IPS DF 4.7 (cell line): ENCODE measurements around the gene AGPAT3.
"Not testable (repeated sequence)": the region's sequence is repeated elsewhere in the genome, so short reads cannot be mapped to it uniquely, and the experiment has no call there.

Experiments
- DNase-seq: peaks from one replicate; pipeline ENCODE4 v3.0.0-alpha.2; 2013; ENCODE audit warnings: low spot score; ENCODE audit errors: extremely low read depth

The AGPAT3 gene

DNA sequence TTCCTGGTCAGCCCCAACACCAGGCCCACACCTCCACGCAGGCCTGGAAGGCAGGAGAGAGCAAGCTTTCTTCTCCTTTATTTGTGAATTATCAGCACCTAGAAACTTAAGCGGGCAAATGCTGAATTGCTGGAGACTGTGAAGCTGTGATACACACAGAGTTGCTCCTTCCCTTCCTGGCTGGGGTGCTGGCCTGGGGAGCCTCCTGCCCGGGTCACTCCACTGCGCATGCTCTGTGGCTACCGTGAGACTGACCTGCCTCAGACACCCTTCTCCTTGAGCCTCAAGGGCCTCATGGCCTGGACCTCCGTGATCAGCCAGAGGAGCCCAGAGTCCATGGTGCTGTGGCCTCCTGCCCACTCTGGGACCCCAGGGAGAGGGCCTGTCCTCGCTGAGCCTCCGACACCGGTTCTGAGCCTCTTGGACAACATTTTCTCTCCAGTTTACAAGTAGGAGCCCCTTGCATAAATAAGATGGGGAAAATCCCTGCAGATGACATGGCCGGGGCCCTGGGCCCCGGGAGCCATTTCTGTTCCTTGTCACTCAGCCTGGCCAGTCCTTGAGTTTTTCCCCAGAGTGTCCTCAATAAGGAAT, 18.0 kb downstream of the AGPAT3 start:
- DNase-seq = no peak

DNA sequence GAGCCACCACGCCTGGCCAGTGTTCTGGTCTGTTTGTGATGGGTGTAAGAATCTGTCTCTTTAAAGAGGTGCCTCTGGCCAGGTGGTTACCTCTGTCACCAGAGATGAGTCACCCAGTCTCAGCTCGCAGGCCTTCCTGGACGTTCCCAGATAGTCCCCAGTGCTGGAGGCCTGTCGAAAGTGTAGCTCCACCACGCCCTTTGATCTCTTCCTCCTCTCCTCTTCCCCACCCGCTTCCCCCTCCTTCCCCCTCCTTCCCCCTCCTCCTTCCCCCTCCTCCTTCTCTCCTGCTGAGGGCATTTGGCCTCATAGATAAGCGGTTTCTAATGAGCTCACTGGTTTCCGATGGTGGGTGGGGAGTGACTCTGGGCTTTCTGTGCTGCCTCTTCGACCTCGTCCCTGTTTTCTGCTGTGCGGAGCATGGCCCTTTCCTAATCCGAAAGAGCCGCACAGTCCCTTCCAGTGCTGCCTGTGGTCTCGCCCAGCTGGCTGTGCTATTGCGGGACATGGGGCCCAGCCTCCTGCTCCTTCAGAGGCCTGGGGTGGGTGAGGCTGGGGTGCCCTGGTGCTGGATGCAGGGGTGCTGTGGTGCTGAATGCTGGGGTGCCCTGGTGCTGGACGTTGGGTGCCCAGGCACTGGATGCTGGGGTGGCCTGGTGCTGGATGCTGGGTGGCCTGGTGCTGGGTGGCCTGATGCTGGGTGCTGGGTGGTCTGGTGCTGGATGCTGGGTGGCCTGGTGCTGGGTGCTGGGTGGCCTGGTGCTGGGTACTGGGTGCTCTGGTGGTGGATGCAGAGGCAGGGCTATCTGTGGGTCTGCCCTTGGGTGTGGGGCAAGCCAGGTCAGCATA, 19.2 kb downstream of the AGPAT3 start:
- DNase-seq = no peak

DNA sequence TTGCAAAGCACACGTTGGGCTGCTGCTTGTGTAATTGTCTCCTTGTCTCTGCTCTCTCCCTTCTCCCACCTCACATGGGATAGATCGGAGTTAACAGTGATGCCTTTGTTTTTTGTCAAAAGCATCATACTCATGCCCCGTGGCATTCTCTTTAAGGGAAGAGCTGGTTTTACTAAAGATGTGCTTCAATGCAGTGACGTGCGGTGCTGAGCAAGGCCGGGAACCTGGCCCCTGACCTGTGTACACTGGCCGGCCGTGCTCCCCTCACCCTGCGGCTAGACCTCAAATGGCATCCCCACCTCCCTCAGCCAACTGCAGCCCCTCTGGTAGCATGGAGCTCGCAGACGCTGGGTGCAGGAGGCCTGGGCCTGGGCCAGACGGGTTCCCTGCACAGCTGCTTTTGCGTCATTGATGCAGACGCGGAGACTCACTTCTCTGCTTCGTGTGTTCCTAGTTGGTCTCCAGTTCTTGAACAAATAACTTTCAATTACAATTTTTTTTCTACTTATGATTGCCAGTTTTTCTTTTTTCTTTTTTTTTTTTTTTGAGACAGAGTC, 19.9 kb downstream of the AGPAT3 start:
- no peak for DNase-seq

DNA sequence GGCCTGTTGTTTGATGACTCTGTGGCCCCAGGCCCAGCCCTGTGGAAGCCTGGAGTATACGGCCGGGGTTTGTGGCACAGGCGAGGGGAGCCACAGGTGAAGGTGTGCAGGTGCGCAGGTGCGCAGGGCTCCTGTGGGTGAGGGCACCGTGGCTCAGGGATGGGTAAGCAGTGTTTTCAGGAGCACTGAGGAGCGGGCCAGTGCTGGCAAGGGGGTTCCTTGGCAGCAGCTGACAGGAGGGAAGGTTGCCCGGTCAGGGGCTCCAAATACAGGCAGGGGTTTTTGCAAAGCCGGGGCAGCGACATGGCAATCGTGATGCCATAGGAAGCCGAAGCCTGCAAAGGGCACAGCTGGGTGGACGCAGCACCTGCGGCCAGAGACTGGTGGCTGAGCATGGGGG, 20.7 kb downstream of the AGPAT3 start:
- DNase-seq = no peak

- no peak for DNase-seq
These were observed 21.5 kb downstream of the AGPAT3 start for GRCh38 chr21:43886565-43886964.

- DNase-seq = no peak
These were observed 24.0 kb downstream of the AGPAT3 start for GRCh38 chr21:43889069-43889468.

DNA sequence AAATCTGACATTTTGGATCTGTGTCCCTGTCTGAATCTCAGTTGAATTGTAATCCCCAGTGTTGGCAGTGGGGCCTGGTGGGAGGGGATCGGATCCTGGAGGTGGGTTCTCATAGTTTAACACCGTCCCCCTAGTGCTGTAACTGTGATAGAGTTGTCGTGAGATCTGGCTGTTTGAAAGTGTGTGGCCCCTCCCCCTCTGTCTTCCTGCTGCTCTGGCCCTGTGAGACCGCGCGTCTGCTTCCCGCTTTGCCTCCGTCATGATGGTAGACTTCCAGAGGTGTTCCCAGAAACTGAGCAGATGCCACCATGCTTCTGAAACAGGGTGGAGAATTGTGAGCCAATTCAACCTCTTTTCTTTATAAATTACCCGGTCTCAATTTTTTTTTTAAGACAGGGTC, 25.0 kb downstream of the AGPAT3 start:
- DNase-seq = peak; percentile 25

DNA sequence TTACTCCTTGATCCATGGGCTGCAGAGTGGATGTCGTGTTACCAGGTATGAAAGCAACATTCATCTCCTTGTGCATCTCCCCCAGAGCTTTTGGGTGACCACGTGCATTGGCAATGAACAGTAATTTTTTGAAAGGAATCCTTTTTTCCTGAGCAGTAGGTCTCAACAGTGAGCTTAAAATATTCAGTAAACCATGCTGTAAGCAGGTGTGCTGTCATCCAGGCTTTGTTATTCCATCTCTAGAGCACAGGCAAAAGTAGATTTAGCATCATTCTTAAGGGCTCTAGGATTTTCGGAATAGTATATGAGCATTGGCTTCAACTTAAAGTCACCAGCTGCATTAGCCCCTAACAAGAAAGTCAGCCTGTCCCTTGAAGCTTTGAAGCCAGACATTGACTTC, 27.3 kb downstream of the AGPAT3 start:
- no peak for DNase-seq

- no peak for DNase-seq
These were observed 28.0 kb downstream of the AGPAT3 start for GRCh38 chr21:43892984-43893535.

GRCh38 chr21:43893536-43894205, 28.6 kb downstream of the AGPAT3 start:
- no peak for DNase-seq

DNA sequence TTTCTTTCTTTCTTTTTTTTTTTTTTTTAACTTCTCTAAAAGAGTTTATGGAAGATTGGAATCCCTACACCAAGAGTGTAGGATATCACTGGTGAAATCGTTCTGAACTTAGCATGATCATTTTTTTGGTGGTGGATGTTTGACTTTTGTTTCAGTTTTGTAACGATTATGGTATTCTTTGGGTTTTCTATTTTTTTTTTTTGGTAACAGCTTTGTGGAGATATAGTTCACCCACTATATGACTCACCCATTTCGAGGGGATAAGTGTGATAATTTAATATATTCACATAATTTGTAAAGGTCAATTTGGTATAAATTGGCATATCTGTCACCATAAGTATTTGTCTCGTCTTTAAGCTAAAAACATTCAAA, 29.2 kb downstream of the AGPAT3 start:
- no peak for DNase-seq

DNA sequence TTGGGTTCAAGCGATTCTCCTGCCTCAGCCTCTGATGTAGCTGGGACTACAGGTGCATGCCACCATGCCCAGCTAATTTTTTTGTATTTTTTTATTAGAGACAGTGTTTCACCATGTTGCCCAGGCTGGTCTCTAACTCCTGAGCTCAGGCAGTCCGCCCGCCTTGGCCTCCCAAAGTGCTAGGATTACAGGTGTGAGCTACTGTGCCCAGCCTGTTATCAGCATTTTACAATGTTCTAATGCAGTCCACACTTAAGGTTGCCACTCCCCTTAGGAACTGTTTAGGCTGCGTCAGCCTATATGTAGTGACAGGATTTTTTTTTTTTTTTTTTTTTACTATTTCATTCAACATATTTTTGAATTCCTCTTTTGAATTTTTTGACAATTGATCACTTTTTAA, 30.2 kb downstream of the AGPAT3 start:
- DNase-seq = no peak

- DNase-seq = not testable (repeated sequence)
These were observed 31.8 kb downstream of the AGPAT3 start for GRCh38 chr21:43896696-43897299.

GRCh38 chr21:43899307-43900077, 34.5 kb downstream of the AGPAT3 start:
- DNase-seq = no peak

DNA sequence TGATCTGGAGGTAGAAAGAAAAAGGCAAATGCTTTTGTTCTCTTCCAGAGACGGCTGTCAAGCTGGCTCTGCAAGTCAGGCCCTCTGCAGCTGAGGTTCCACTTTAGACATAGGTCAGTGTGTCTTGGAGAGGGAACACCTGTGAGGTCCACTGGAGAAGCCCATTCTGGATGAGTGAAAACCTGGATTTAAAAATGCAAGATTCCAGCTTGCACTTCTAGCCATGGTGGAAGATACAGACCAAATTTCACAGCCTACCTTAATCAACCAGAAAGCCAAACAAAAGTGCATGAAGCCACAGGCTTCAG, 35.0 kb downstream of the AGPAT3 start:
- no peak for DNase-seq

DNA sequence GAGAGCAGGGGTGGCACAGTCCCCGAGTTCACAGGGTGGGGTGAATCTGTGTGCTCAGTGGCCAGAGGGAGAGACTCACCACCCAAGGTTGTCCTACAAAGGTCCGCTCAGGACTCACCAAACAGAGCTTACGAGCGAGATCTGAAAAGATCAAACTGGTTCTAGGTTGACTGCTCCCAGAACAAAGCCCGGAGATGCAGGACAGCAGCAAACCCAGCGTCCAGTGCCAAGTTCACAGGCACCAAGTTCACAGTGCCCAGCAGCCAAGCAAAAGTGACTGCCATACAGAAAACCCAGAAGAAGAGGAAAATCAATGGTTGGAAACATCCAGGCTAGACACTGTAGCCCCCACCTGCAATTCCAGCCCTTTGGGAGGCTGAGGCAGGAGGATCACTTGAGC, 35.7 kb downstream of the AGPAT3 start:
- DNase-seq = no peak

DNA sequence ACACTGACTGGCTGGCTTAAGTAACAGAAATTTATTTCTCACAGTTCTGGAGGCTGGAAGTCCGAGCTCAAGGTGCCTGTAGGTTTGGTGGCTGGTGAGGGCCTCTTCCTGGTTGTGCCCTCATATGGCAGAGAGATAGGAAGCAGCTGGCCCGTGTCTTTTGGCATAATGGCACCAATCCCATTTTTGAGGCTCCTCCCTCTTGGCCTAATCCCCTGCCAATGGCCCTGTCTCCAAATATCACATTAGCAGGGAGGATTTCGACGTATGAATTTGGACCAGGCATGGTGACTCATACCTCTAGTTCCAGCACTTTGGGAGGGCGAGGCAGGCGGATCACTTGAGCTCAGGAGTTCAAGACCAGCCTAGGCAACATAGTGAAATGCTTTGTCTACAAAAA, 37.4 kb downstream of the AGPAT3 start:
- no peak for DNase-seq

DNA sequence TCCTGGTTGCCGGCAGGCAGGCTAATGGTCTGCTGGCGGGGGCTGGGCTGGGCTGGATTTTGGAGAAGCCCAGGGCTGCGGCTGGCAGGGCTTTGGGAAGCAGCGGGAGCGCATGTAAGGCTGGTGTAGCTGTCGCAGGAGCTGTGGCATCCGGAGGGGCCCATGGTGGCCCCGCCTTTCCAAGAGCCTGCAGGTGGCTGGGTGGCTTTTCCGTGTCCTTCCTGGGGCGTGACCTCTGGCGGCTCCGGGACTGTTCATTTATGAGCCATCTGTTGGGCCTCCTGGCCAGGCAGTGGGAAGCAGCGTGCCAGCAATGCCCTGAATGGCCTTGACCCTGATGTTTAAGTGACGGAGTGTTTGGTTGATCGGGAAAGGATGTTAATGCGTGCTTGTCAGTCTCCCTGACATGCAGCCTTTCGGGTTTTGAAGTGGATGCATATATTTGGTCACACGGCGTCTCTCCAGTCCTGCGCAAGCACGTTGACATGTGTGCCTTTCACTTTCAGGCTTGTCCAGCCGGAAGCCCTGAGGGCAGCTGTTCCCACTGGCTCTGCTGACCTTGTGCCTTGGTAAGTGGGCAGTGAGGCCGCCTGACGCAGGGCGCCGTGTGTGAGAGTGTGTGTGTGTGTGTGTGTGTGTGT, 38.5 kb downstream of the AGPAT3 start:
- no peak for DNase-seq

DNA sequence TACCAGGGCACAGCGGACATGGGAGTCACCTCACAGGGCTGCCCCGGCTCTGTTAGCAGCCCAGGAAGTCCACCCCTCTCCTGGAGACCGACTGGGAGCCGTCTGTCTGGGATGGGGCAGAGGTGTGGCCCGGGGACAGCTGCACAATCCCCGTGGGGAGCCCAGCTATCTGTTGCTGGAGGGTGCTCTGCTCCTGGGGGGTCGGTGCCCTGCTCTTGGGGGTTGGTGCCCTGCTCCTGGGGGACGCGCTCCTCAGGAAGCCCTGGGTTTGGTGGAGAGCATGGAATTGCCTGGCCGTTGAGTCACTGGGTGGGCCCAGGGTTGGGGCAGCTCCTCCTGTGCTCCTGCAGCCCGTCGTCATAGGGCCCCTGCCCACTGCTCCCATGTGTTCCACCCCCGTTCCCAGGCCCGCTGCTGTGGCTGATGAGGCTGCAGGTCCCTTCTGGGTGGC, 39.3 kb downstream of the AGPAT3 start:
- DNase-seq = no peak

- DNase-seq = no peak
These were observed 40.9 kb downstream of the AGPAT3 start for GRCh38 chr21:43905726-43906455.
